HG02571 (cell line): Measurements from ENCODE around the gene KAZN.

Experiments used
- ATAC-seq: cut with Tn5 transposase; IDR thresholded peaks from one replicate; pipeline ENCODE4 v1.9.1; 2021; ENCODE audit warnings: mild to moderate bottlenecking, moderate library complexity; ENCODE audit not compliant: unreplicated experiment

The KAZN gene

GRCh38 chr1:14812189-14812588, 213.7 kb downstream of the KAZN start:
- no peak for ATAC-seq

- ATAC-seq = no peak
Measured at GRCh38 chr1:14815175-14815877, 216.8 kb downstream of the KAZN start.

DNA sequence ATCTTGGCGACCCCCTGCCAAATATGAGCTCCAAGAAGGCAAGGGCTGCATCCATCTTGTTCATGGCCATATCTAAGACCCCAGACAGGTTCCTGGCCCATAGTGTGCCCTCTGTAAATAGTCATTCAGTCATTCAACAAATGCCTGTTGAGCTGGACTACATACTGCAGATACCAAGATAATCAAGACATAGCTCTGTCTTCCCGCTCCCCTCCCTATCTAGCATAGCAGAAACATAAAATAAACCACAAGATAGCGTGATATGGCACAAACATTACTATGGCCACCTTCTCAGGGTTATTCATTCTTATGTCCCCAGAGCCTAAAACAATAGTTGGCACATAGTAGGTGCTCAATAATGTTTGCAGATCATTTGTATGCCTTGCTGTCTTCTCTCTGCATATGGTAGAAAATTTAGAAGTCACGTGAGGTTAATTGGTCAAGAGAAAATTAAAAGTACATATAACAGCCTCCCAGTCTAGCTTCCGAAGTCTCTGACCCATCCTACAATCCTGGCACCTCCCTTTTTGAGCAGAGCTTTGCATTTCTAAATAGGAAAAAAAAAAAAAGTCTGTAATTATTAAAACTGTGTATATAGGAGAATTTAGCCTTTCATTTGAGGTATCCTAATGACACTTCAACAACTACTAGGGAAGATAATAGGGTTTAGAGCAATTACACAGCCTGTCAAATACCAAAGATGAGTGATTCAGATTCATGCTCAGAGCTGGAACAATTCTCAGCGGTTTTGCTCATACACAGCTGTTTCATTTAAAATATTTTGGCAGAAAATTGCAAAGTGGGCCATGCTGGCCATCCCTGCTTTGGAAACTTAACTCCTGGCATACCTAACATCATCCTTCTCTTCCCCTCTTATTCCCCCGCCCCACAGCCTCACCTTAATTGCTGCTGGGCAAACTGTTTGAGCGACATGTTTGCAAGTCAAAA, 219.0 kb downstream of the KAZN start:
- ATAC-seq = no peak

GRCh38 chr1:14820295-14821085, 222.0 kb downstream of the KAZN start:
- ATAC-seq = no peak

GRCh38 chr1:14822493-14822892, 224.0 kb downstream of the KAZN start:
- no peak for ATAC-seq

DNA sequence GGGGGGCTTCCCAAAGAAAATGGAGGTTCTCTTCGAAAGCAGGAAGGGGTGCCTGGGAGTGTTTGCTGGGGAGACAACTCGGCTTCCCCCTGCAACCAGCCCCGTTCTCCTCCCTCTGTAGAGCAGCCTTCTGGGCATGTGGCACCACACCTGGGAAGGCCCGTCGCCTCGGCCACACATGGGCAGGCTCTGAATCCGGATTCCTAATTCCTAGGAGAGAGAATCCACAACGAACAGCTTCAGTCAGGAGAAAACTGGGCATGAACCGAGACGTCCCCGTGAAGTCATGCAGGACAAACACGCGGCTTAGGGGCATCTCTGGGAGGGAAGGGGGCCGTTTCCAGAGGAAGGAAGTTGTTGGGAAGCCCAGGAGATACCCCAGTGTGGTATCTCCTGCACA, 224.5 kb downstream of the KAZN start:
- ATAC-seq = no peak

GRCh38 chr1:14824314-14824915, 225.9 kb downstream of the KAZN start:
- no peak for ATAC-seq

GRCh38 chr1:14825396-14825795, 226.9 kb downstream of the KAZN start:
- ATAC-seq = no peak

DNA sequence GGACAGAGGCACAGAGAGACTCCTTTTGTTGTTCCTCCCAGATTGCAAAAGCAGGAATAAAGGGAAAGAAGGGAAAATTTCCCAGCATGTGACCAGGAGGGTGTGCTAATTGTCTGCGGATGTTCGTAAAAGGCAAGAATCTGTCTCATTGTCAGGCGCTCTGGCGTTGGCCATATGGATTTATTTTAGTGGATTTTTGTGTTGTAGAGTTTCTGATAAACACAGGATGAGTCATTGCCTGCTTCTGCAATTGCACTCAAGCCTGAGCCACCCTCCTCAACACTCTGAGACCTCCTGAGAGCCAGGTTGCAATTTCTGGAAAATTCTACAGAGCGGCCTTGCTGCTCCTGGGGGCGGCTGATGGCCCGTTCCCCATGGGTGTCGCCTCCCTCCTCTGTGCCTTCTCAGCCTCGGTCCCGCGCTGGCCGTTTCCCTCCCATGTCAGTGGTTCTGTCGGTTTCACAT, 227.7 kb downstream of the KAZN start:
- ATAC-seq = no peak

DNA sequence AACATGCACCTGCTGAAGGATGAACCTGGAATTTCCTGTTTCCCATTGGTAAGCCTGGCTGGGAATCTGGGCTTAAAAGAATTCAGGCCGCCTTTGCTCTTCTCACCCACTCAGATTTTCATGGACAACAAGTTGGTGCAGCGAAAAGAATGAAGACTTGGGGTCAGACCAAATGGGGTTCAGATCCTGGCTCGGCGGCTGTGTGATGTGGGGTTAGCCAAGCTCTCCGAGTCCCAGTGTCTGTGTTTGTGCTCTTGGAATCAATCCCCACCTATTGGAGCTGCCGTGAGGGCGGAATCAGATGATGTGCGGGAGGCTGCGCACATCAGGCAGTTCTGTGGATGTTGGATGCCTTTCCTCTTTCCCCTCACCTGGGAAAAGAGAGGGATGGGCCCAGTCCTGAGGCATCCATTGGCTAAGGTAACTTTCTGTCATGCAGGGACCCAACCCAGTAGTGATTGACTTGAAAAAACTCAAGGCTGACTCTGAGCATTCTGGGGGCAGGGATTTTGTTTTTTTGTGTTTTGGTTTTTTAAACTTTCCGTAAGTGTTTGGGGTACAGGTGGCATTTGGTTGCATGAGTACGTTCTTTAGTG, 228.3 kb downstream of the KAZN start:
- no peak for ATAC-seq

DNA sequence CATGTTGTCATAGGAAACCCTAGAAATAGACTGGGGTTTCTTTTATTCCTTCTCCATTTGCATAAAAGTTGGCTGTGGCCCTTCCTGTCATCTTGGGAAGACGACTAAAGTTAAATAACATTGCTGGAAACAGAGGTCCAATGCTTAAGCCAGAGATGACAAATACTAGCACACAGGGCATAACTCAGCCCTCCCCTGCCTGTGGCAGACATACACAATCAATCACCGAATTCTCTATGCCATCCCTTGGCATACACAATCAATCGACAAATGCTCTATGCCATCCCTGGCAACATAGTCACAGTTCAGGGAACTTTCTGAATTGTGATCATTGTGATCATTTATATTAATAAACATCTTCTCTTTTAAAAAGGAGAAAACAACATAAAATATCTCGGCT, 229.4 kb downstream of the KAZN start:
- ATAC-seq = no peak

- ATAC-seq = no peak
Measured at GRCh38 chr1:14828665-14829064, 230.2 kb downstream of the KAZN start.

- ATAC-seq = no peak
Measured at GRCh38 chr1:14835725-14836124, 237.2 kb downstream of the KAZN start.

GRCh38 chr1:14836426-14837140, 238.1 kb downstream of the KAZN start:
- ATAC-seq = no peak

DNA sequence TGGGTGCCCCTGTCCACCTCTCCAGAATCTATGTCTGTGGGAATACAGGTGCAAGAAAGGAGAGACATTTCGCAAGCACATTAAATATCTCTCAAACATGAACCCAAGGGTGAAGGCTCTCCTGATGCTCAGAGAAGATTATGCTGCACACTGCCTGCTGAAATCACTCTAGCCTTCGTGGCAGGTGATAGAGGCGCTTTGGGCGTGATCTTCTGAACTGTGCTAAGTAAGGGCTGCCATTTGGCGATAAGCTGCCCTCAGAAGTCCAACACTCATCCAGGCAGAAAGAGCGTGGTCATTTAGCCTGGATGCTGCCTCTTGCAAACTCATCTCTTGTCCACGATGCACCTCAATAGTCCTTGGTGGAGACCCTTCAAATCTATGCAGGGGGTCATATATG, 241.9 kb downstream of the KAZN start:
- no peak for ATAC-seq

DNA sequence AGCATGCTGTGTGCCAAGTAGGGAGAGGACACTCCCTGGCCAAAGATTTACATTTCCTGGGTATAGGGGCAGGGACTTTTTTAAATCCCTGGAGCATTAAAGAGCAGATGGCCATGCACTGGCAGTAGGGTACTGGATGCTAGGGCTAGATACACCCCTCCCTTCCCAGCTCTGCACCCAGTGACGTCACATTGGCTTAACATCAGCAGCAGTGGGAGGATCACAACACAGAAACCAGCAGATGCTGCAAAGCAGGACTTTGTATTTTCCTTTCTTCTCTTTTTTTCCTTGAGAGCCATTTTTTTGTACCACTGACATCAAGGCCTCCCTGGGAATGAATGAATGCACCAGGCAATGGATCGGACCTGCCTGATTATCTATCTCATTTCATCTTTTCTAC, 243.0 kb downstream of the KAZN start:
- ATAC-seq = no peak

- ATAC-seq = no peak
Measured at GRCh38 chr1:14841951-14842350, 243.5 kb downstream of the KAZN start.

GRCh38 chr1:14842361-14842760, 243.9 kb downstream of the KAZN start:
- ATAC-seq = no peak

GRCh38 chr1:14842891-14843290, 244.4 kb downstream of the KAZN start:
- no peak for ATAC-seq

DNA sequence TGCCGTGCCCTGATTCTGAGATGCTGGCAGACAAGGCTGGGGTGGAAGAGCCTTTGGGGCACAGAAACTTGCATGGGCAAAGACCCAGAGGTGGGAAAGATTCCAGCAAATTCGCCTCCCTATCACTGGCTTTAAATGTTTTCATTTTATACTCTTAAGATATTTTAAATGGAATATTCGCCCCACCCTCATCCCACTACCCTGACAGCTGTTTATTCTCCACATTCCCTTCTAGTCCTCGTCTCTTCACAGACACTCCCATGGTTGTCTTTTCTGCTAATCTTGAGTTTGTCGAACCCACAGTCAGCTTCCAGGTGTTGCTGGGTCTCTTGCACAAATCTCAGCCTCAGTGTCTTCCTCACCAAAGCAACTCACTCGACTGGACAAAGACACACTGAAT, 245.0 kb downstream of the KAZN start:
- ATAC-seq = no peak
